ENCODE data around the gene AP2A2.

The AP2A2 gene

DNA sequence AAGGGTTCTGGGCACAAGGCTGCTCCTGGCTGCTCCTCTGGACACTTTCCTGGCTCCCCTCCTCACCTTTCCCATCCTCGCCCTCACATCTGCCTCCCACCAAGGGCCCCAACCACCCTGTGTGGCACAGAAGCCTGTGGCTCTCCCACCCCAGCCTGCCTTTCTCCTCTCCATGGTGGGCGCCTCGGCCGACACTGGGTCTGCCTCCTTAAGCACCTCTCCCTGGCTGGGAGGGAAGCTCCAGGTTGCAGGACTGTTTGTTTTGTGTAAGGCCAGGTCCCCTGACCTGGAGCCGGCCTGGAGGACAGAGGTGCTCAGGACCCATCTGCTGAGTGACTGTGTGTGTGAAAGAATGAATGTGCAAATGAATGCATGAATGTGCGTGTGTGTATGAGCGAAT lies 96.7 kb downstream of the AP2A2 start:
- WGBS (ENCODE audit: insufficient coverage): 99% methylated on average over 6 of the region's 7 CpGs
- ChIA-PET POLR2A (no interaction called here), CTCF (no interaction called here)

DNA sequence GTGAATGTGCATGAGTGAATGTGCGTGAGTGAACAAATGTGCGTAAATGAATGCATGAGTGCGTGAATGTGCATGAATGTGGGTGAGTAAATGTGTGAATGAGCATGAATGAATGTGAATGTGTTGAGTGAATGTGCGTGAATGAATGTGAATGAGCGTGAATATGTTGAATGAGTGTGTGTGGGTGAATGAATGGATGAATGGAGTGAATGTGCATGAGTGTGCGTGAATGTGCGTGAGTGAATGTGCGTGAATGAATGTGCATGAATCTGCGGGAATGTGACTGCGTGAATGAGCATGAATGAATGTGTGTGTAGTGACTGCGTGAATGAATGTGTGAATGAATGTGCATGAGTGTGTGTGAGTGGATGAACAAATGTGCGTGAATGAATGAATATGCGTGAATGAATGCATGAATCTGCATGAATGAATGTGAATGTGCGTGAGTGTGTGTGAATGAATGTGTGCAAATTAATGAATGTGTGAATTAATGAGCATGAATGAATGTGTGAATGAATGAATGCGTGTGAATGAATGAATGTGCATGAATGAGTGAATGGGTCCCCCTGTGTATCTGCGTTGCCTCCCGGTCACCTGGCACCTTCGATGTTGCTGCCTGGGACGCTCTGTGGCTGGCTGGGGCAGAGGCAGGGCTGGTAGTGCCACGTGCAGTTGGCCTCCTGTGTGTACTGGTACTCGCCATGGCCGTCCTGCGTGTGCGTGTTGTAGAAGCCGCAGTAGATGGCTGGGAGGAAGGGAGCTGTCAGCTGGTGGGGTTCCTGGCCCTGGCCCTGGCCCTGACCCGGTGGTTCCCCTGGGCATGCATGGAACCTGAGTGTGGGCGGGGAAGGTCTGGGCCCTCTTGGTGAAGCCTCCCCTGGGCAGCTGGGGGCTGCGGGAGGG lies 97.5 kb downstream of the AP2A2 start:
- no peak for DNase-seq
- H3K36me3 ChIP-seq (ENCODE audit: control insufficient read depth in 4 of 4, insufficient read depth in 4 of 4, low read length in 3 of 4): no peaks in the 10 kb centered on the region
- 97% methylated on average over 28 of the region's 28 CpGs for WGBS (ENCODE audit: insufficient coverage)
- H3K27ac ChIP-seq (ENCODE audit: insufficient read depth in 1 of 2, low read depth in 1 of 2, low read length in 2 of 2, poor library complexity in 1 of 2, severe bottlenecking in 2 of 2): no peak overlapping the region
- ChIA-PET POLR2A (no interaction called here), CTCF (no interaction called here)
- H3K4me1 ChIP-seq (ENCODE audit: control extremely low read depth in 1 of 4, control insufficient read depth in 4 of 4, insufficient read depth in 4 of 4, low read length in 3 of 4): no peaks in the 10 kb centered on the region
- no peak overlapping the region for H3K4me3 ChIP-seq (ENCODE audit: control insufficient read depth in 1 of 7, extremely low read depth in 1 of 7, insufficient read depth in 4 of 7, low read depth in 2 of 7, low read length in 6 of 7)
- H3K9me3 ChIP-seq (ENCODE audit: control extremely low read depth in 1 of 5, control insufficient read depth in 4 of 5, insufficient read depth in 2 of 5, low read depth in 1 of 5, low read length in 4 of 5): no peaks in the 10 kb centered on the region
- no peaks in the 10 kb centered on the region for H3K27me3 ChIP-seq (replicated peaks in 2 of 5; ENCODE audit: control insufficient read depth in 4 of 5, insufficient read depth in 5 of 5, low read length in 4 of 5)

More for the DNA sequence above, 96.7 kb downstream of the AP2A2 start:
- Histone ChIP-seq H3K9me3 (ENCODE audit: control extremely low read depth in 1 of 5, control insufficient read depth in 4 of 5, insufficient read depth in 2 of 5, low read depth in 1 of 5, low read length in 4 of 5) (no peaks in the 10 kb centered on the region), H3K27ac (ENCODE audit: insufficient read depth in 1 of 2, low read depth in 1 of 2, low read length in 2 of 2, poor library complexity in 1 of 2, severe bottlenecking in 2 of 2) (no peak overlapping the region), H3K4me1 (ENCODE audit: control extremely low read depth in 1 of 4, control insufficient read depth in 4 of 4, insufficient read depth in 4 of 4, low read length in 3 of 4) (no peaks in the 10 kb centered on the region), H3K36me3 (ENCODE audit: control insufficient read depth in 4 of 4, insufficient read depth in 4 of 4, low read length in 3 of 4) (no peaks in the 10 kb centered on the region), H3K27me3 (replicated peaks in 2 of 5; ENCODE audit: control insufficient read depth in 4 of 5, insufficient read depth in 5 of 5, low read length in 4 of 5) (no peaks in the 10 kb centered on the region), H3K4me3 (ENCODE audit: control insufficient read depth in 1 of 7, extremely low read depth in 1 of 7, insufficient read depth in 4 of 7, low read depth in 2 of 7, low read length in 6 of 7) (no peak overlapping the region)
- no peak for DNase-seq

- WGBS (ENCODE audit: insufficient coverage): 96% methylated on average over 42 of the region's 50 CpGs
- DNase-seq: no peak
- POLR2A ChIA-PET: no interaction called here
- Histone ChIP-seq H3K36me3 (ENCODE audit: control insufficient read depth in 4 of 4, insufficient read depth in 4 of 4, low read length in 3 of 4) (no peaks in the 10 kb centered on the region), H3K27ac (ENCODE audit: insufficient read depth in 1 of 2, low read depth in 1 of 2, low read length in 2 of 2, poor library complexity in 1 of 2, severe bottlenecking in 2 of 2) (no peak overlapping the region), H3K4me3 (ENCODE audit: control insufficient read depth in 1 of 7, extremely low read depth in 1 of 7, insufficient read depth in 4 of 7, low read depth in 2 of 7, low read length in 6 of 7) (no peak overlapping the region), H3K27me3 (replicated peaks in 2 of 5; ENCODE audit: control insufficient read depth in 4 of 5, insufficient read depth in 5 of 5, low read length in 4 of 5) (no peaks in the 10 kb centered on the region), H3K9me3 (ENCODE audit: control extremely low read depth in 1 of 5, control insufficient read depth in 4 of 5, insufficient read depth in 2 of 5, low read depth in 1 of 5, low read length in 4 of 5) (no peaks in the 10 kb centered on the region), H3K4me1 (ENCODE audit: control extremely low read depth in 1 of 4, control insufficient read depth in 4 of 4, insufficient read depth in 4 of 4, low read length in 3 of 4) (no peaks in the 10 kb centered on the region)
- CTCF ChIA-PET: no interaction called here
Measured at GRCh38 chr11:1023811-1024596, 98.3 kb downstream of the AP2A2 start.

DNA sequence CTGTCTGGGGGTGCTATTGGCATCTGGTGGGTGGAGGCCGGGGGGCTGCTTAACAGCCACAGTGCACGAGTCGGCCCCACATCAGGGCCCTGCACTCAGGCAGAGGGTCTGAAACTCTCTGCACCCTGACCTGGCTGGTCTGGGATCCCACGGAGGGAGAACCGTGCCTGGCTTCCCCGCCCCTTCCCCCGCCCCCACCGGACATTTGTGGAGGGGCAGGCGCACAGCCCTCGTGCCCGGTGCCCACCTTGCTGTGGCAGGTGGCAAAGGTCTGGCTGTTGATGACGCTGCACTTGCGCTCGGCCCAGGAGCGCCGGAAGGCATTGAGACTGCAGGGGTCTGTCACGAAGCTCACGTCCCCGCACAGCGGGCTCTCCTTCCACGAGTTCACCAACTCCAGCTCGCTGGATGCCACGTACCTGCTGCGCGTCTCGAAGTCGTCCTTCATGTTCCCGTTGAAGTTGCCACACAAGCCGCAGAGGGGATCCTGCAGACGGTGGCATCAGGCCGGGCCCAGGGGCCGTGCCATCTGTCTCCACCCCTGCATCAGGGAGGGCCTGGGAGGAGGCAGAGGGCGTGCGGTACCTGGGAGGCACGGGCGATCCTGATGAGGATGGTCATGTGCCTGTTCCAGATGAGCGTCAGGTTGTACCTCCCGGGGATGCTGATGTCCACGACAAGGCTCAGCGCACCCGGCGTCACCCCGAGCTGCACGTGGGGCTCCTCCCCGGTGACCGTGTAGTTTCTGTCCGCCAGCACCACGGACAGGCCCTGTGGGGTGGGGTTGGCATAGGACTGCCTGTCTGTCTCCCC lies 99.1 kb downstream of the AP2A2 start:
- DNase-seq: no peak
- Histone ChIP-seq H3K27ac (ENCODE audit: insufficient read depth in 1 of 2, low read depth in 1 of 2, low read length in 2 of 2, poor library complexity in 1 of 2, severe bottlenecking in 2 of 2) (no peak overlapping the region), H3K36me3 (ENCODE audit: control insufficient read depth in 4 of 4, insufficient read depth in 4 of 4, low read length in 3 of 4) (no peaks in the 10 kb centered on the region), H3K4me3 (ENCODE audit: control insufficient read depth in 1 of 7, extremely low read depth in 1 of 7, insufficient read depth in 4 of 7, low read depth in 2 of 7, low read length in 6 of 7) (no peak overlapping the region), H3K9me3 (ENCODE audit: control extremely low read depth in 1 of 5, control insufficient read depth in 4 of 5, insufficient read depth in 2 of 5, low read depth in 1 of 5, low read length in 4 of 5) (no peaks in the 10 kb centered on the region), H3K27me3 (replicated peaks in 2 of 5; ENCODE audit: control insufficient read depth in 4 of 5, insufficient read depth in 5 of 5, low read length in 4 of 5) (no peaks in the 10 kb centered on the region), H3K4me1 (ENCODE audit: control extremely low read depth in 1 of 4, control insufficient read depth in 4 of 4, insufficient read depth in 4 of 4, low read length in 3 of 4) (no peaks in the 10 kb centered on the region)
- ChIA-PET CTCF (no interaction called here), POLR2A (no interaction called here)
- 96% methylated on average over 43 of the region's 48 CpGs for WGBS (ENCODE audit: insufficient coverage)

DNA sequence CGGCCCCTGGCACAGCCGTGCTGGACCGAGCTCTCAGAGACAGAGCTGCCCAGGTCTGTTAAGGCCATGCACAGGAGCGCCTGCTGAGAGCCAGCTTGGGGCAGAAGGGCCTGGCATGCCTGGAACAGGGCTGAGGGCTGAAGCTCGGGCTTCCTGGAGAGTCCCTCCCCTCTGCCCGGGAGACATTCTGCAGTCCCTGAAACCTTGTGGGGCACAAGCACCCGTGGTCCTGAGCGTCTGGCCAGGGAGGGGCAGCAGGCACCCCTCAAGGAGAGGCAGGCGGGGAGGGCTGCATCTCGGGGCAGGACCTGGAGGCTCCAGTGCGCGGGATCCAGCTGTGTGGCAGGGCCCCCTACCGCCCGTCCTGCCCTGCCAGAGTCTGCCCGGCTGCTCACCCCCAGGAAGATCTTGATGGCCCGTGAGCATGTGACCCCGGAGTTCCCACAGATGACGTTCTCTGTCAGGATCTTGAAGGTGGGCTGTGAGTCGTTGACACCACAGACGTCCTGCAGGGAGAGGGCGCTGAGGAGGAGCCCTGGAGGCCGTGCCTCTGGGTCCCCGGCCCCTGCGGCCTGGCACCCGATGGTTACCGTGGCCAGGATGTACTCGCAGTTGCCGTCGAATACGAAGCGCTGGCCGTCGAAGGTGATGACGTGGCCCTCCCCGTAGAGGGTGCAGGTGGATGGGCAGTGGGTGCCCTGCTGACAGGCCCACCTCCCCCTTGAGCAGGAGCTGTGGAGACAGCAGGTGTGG lies 99.9 kb downstream of the AP2A2 start:
- Histone ChIP-seq H3K4me3 (ENCODE audit: control insufficient read depth in 1 of 7, extremely low read depth in 1 of 7, insufficient read depth in 4 of 7, low read depth in 2 of 7, low read length in 6 of 7) (no peak overlapping the region), H3K27ac (ENCODE audit: insufficient read depth in 1 of 2, low read depth in 1 of 2, low read length in 2 of 2, poor library complexity in 1 of 2, severe bottlenecking in 2 of 2) (no peak overlapping the region), H3K9me3 (ENCODE audit: control extremely low read depth in 1 of 5, control insufficient read depth in 4 of 5, insufficient read depth in 2 of 5, low read depth in 1 of 5, low read length in 4 of 5) (no peaks in the 10 kb centered on the region), H3K27me3 (replicated peaks in 2 of 5; ENCODE audit: control insufficient read depth in 4 of 5, insufficient read depth in 5 of 5, low read length in 4 of 5) (no peaks in the 10 kb centered on the region), H3K4me1 (ENCODE audit: control extremely low read depth in 1 of 4, control insufficient read depth in 4 of 4, insufficient read depth in 4 of 4, low read length in 3 of 4) (no peaks in the 10 kb centered on the region), H3K36me3 (ENCODE audit: control insufficient read depth in 4 of 4, insufficient read depth in 4 of 4, low read length in 3 of 4) (no peaks in the 10 kb centered on the region)
- WGBS (ENCODE audit: insufficient coverage): 78% methylated on average over 18 of the region's 35 CpGs
- CTCF ChIA-PET: interaction anchor here (1.0 kb wide), 1 partner anchor 24 kb away, joined by 4 read pairs; no protein-coding TSS in a partner anchor
- DNase-seq: no peak
- POLR2A ChIA-PET: no interaction called here

GRCh38 chr11:1026163-1026450 lies 100.4 kb downstream of the AP2A2 start:
- Histone ChIP-seq H3K9me3 (ENCODE audit: control extremely low read depth in 1 of 5, control insufficient read depth in 4 of 5, insufficient read depth in 2 of 5, low read depth in 1 of 5, low read length in 4 of 5) (no peaks in the 10 kb centered on the region), H3K4me3 (ENCODE audit: control insufficient read depth in 1 of 7, extremely low read depth in 1 of 7, insufficient read depth in 4 of 7, low read depth in 2 of 7, low read length in 6 of 7) (no peak overlapping the region), H3K36me3 (ENCODE audit: control insufficient read depth in 4 of 4, insufficient read depth in 4 of 4, low read length in 3 of 4) (no peaks in the 10 kb centered on the region), H3K27me3 (replicated peaks in 2 of 5; ENCODE audit: control insufficient read depth in 4 of 5, insufficient read depth in 5 of 5, low read length in 4 of 5) (no peaks in the 10 kb centered on the region), H3K27ac (ENCODE audit: insufficient read depth in 1 of 2, low read depth in 1 of 2, low read length in 2 of 2, poor library complexity in 1 of 2, severe bottlenecking in 2 of 2) (no peak overlapping the region), H3K4me1 (ENCODE audit: control extremely low read depth in 1 of 4, control insufficient read depth in 4 of 4, insufficient read depth in 4 of 4, low read length in 3 of 4) (no peaks in the 10 kb centered on the region)
- ChIA-PET CTCF (interaction anchor here (0.7 to 1.0 kb wide), 2 partner anchors 23 to 71 kb away, joined by 3 to 4 read pairs; no protein-coding TSS in a partner anchor), POLR2A (no interaction called here)
- DNase-seq: no peak
- WGBS (ENCODE audit: insufficient coverage): 97% methylated on average over 13 of the region's 14 CpGs

Data from common myeloid progenitor, CD34-positive (primary cell).